ENCODE measurements around the gene KIAA1586. TPM values are rescaled to one million over a fixed set of nuclear protein-coding genes. Genes with fewer than 3 reads are reported as not detected.
"Not testable (repeated sequence)": the region's sequence is repeated elsewhere in the genome, so short reads cannot be mapped to it uniquely, and the experiment has no call there.

KIAA1586 gene
- polyA plus RNA-seq, 1 experiment, result 10.8 TPM

GRCh38 chr6:57044568-57044967 is 1.9 kb upstream of the KIAA1586 start:
- DNase-seq (ENCODE audit: low read depth, low spot score), result no peak
- POLR2A ChIA-PET, result no interaction called here
- Histone ChIP-seq H3K4me3 (ENCODE audit: low read depth, low read length) (no peak overlapping the region), H3K27me3 (ENCODE audit: control insufficient read depth, insufficient read depth, low read length) (peaks cover 4% of the 10 kb centered on the region), H3K27ac (ENCODE audit: low read depth, low read length) (no peak overlapping the region), H3K9me3 (ENCODE audit: control insufficient read depth, insufficient read depth, low read length) (no peaks in the 10 kb centered on the region)
- no peak for TF ChIP-seq CTCF (IDR thresholded peaks at IDR 0.05; ENCODE audit: low read depth, low read length)
- CTCF ChIA-PET, result interaction anchor here (1.8 kb wide), 1 partner anchor 142 kb away, joined by 8 read pairs; no protein-coding TSS in a partner anchor

- H3K4me3 ChIP-seq (ENCODE audit: low read depth, low read length); CTCF ChIA-PET; H3K27ac ChIP-seq (ENCODE audit: low read depth, low read length); POLR2A ChIA-PET; H3K27me3 ChIP-seq (ENCODE audit: control insufficient read depth, insufficient read depth, low read length); DNase-seq (ENCODE audit: low read depth, low spot score); H3K9me3 ChIP-seq (ENCODE audit: control insufficient read depth, insufficient read depth, low read length): not testable (repeated sequence)
Observed at GRCh38 chr6:57047257-57047585, 728 bp downstream of the KIAA1586 start.

DNA sequence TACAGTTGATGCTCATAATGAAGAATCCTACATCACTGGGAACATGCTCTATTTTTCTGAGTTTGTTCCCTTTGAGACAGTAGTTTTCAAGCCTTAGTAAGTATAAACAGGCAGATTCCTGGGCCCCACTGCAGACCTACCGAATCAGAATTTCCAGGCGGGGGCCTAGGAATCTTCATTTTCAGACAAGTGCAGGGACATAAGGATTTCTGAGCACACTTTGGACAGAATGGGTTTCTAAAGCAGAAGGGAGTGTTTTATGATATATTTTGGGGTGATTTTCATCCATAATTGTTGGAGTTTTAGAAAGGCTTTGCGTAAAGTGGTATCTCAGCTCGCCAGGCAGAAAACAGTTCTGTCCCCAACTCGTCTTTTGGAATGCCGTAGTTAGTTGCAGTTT is 1.4 kb downstream of the KIAA1586 start:
- H3K4me3 ChIP-seq (ENCODE audit: low read depth, low read length), result peak overlapping the region; percentile 37
- DNase-seq (ENCODE audit: low read depth, low spot score); H3K9me3 ChIP-seq (ENCODE audit: control insufficient read depth, insufficient read depth, low read length); CTCF ChIA-PET; POLR2A ChIA-PET; H3K27ac ChIP-seq (ENCODE audit: low read depth, low read length); H3K27me3 ChIP-seq (ENCODE audit: control insufficient read depth, insufficient read depth, low read length): not testable (repeated sequence)

GRCh38 chr6:57048577-57048976 is 2.1 kb downstream of the KIAA1586 start:
- no peak overlapping the region for H3K27ac ChIP-seq (ENCODE audit: low read depth, low read length)
- peak overlapping the region; percentile 37 for H3K4me3 ChIP-seq (ENCODE audit: low read depth, low read length)
- POLR2A ChIA-PET, result no interaction called here
- peaks cover 2% of the 10 kb centered on the region for H3K27me3 ChIP-seq (ENCODE audit: control insufficient read depth, insufficient read depth, low read length)
- CTCF ChIA-PET, result no interaction called here
- no peak for DNase-seq (ENCODE audit: low read depth, low spot score)
- no peak for TF ChIP-seq CTCF (IDR thresholded peaks at IDR 0.05; ENCODE audit: low read depth, low read length)
- no peaks in the 10 kb centered on the region for H3K9me3 ChIP-seq (ENCODE audit: control insufficient read depth, insufficient read depth, low read length)

GRCh38 chr6:57063847-57064246 is 17.4 kb downstream of the KIAA1586 start:
- Histone ChIP-seq H3K27ac (ENCODE audit: low read depth, low read length) (no peak overlapping the region), H3K27me3 (ENCODE audit: control insufficient read depth, insufficient read depth, low read length) (no peaks in the 10 kb centered on the region), H3K9me3 (ENCODE audit: control insufficient read depth, insufficient read depth, low read length) (no peaks in the 10 kb centered on the region), H3K4me3 (ENCODE audit: low read depth, low read length) (no peak overlapping the region)
- POLR2A ChIA-PET, result no interaction called here
- CTCF ChIA-PET, result no interaction called here
- no peak for TF ChIP-seq CTCF (IDR thresholded peaks at IDR 0.05; ENCODE audit: low read depth, low read length)
- no peak for DNase-seq (ENCODE audit: low read depth, low spot score)

GRCh38 chr6:57064809-57065208 is 18.3 kb downstream of the KIAA1586 start:
- ChIA-PET CTCF (no interaction called here), POLR2A (no interaction called here)
- Histone ChIP-seq H3K27ac (ENCODE audit: low read depth, low read length) (no peak overlapping the region), H3K27me3 (ENCODE audit: control insufficient read depth, insufficient read depth, low read length) (no peaks in the 10 kb centered on the region), H3K4me3 (ENCODE audit: low read depth, low read length) (no peak overlapping the region), H3K9me3 (ENCODE audit: control insufficient read depth, insufficient read depth, low read length) (no peaks in the 10 kb centered on the region)
- no peak for TF ChIP-seq CTCF (IDR thresholded peaks at IDR 0.05; ENCODE audit: low read depth, low read length)
- peak; percentile 15 for DNase-seq (ENCODE audit: low read depth, low spot score)
